Stimulated activated CD8-positive, alpha-beta memory T cell treated with anti-CD3 and anti-CD28 coated beads, Interleukin-7, amount 100 ng/mL, for 24 hours (primary cell): ENCODE data around the gene ST8SIA6.
"Not testable (repeated sequence)": the region's sequence is repeated elsewhere in the genome, so short reads cannot be mapped to it uniquely, and the experiment has no call there.

ENCODE experiments used
- DNase-seq: peaks from one replicate; pipeline ENCODE4 v3.0.0-alpha.2; 2020; ENCODE audit warnings: low read depth

The ST8SIA6 gene

DNA sequence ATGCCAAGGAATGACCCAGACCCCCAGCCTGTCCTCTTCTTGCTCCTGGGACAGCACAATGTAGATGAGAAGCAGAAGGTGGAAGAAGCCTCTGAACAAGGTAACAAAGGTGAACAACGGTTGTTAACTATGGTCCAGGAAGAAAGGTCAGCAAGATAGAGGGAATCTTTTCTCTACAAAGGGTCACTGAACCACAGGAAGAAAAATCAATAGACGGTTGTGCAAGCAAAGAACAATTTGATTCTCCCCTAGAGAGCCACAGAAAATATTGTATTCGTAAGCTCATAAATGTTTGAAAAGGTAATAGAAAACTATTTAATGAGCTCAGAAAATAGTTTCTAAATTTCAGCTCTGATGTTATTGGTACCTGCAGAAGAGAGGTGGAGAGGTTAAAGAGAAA is 111.3 kb downstream of the ST8SIA6 start:
- DNase-seq: no peak

DNA sequence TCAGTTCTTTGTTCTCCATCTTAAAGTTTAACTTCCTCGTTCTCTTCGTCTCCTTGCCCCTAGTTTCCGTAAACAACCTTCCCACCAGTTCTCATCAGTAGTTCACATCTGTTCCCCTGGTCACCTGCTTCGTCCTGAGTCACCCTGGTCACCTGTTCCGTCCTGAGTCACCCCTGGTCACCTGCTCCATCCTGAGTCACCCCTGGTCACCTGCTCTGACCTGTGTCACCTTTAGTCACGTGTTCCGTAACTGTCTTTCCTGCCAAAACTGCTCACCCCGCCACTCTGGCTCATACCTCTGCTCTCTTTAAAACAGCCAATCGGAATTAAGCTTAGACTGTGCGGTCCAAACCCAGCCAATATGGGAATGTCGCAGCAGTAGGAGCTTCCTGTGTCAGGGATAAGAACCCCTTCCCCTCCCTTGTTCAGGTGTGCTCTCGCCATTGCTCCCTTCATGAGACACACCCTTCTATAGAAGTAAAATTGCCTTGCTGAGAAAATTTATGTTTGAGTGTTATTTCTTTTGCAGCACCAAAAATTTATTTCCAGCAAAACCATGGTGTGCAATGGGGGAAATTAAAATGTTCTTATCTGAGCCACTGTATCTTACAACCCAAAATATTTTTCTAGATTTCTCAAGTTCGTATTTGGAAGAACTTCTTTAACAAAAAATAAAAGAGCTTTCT is 114.1 kb downstream of the ST8SIA6 start:
- DNase-seq: no peak

DNA sequence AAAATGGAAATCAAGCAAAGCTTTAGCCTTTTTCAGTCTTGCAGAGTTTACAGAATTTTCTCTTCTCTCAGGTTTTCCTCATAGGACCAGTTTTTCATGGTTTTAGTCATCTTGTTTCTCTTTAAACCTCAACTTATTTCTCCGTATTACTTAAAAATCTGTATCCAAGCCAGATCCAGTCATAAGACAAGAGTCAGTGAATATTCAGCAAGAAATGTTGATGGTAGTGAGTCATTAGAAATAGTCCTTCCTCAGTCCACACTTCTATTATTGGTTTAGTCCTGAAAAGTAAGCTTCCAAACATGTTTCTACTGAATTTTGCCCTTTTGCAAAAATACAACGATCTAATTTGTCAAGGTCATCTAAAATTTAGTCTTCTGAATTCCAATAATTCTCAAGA is 119.3 kb downstream of the ST8SIA6 start:
- no peak for DNase-seq

DNA sequence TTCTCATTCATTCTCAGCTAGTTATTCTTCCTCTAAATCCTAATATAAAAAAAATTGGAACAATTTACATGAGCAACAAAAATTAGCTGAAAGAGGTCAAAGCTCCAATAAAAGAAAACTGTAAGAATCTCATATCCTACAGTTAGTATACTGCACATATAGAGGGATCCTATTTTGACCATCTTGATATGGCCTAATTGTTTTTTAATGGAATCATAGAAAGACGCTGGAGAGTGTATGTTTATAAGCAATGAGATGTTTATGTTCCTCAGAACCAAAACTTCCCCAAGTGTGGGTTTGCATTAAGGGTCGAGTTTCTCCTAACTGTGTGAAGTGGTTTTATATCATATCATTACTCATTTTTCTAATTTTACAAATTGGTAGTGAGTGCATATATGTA is 123.9 kb downstream of the ST8SIA6 start:
- no peak for DNase-seq

DNA sequence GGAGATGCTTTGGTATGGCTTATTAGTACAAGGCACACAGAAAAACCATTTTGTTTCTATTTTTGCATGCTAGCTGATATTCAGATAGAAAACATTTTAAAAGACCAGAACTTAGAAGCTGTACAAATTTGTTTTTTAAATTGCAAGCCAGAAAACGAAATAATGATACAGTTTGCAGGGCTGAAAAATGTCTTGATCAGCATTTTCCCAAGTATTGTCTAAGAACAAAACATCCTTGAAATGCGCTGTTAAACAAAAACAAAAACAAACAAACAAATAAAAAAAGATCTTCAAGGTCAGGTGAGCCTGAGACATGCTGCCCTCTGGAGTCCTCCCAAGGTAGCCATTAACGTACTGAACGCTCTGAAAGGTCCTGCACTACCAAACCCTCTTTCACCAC is 128.0 kb downstream of the ST8SIA6 start:
- no peak for DNase-seq

DNA sequence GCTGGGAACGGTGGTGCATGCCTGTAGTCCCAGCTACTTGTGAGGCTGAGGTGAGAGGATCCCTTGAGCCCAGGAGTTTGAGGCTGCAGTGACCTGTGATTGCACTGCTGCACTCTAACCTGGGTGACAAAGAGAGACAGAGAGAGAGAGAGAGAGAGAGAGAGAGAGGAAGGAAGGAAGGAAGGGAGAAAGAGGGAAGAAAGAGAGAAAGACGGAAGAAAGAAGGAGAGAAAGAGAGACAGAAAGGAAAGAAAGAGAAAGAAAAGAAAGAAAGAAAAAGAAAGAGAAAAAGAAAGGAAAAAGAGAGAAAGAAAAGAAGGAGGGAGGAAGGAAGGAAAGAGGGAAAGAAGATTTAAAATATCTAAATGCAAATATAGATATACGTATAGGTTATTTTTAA is 132.4 kb downstream of the ST8SIA6 start:
- not testable (repeated sequence) for DNase-seq

DNA sequence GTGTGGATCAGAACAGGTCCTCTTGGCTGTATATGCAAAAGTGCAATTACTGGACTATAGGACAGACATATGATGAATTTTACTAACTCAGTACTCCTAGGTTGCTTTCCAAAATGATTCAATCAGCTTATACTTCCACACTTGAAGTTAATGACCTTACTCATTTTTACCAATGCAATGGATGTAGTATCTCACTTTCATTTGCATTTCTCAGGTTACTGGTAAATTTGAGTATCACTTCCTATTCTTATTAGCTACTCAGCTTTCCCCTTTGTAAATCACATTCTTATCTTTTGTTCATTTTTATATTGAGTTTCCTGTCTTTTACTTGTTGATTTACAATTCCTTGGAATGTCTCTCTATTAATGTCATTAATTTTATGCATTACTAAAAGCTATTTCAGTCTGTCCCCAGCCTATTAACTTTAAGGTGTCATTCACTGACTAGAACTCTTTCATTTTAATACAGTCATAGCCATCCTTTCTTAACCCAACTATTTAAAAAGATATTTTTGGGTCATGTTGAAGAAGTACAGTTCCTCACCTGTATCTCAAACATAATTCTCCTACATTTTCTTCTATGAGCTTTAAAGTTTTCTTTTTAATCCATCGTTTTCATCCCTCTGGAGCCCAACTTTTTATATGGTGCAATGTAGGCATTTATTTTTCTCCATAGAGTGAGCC is 137.8 kb downstream of the ST8SIA6 start:
- DNase-seq: no peak

DNA sequence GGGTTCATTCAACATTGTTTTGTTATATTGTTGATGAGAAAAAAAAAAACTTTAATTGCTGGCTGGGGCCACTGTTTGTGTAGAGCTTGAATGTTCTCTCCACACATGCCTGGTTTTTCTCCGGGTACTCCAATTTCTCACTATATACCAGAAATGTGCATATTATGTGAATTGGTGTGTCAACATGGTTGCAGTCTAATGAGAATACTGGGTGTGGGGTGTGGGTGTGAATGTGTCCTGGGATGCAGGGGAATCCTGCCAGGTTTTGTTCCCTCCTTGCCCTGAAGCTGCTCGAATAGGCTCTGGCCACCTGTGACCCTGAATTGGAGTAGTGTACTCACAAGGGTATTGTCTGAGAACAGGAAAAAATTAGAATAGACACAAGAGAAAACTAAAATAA is 145.0 kb downstream of the ST8SIA6 start:
- no peak for DNase-seq

DNA sequence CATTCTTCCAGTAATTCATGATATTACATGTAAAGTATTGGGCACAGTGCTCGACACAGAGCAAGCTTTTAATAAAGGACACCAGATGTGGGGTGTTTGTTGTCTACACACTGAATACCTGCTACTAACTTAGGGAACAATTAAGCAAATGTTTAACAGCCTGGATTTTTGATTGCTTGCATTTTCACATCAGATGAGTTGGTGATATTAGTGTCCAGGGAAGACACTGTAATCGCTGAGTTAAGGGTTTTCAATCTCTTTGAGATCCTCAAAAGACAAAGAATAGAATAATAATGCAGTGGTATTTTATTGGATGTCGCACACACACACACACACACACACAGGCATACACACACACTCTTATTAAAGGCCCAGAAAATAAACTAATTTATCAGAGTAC is 147.3 kb downstream of the ST8SIA6 start:
- no peak for DNase-seq

DNA sequence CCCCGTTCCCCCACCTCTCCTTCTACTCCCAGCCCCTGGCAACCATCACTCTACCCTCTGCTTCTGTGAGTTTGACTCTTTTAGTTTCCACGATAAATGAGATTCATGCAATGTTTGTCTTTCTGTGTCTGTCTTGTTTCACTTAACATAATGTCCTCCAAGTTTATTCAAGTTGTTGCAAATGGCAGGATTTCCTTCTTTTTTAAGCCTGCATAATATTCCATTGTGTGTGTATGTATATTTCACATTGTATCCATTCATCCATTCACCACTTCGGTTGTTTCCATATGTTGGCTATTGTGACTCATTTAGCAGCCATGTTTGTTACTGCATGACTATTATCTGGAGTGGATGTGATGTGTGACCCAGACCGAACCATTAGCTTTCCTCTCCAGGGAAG is 162.0 kb downstream of the ST8SIA6 start:
- no peak for DNase-seq

DNA sequence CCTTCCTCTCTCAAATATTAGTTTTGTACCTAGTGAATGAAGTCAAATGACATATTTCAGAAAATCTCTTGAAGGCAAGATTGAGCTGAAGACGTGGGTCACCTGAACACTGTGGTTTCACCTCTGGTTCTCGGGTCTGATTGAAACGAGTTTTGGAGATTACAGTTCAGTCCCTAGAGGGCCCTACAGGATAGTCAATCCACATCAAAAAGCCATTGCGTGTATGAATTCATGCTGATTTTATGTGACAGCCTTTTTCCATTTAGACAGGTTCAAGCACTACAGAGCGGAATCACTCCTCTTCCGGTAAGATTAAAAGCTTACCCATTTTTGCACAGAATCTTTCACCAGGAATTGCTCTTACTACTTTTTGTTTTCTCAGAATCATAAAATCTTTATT is 164.2 kb downstream of the ST8SIA6 start:
- DNase-seq: no peak

DNA sequence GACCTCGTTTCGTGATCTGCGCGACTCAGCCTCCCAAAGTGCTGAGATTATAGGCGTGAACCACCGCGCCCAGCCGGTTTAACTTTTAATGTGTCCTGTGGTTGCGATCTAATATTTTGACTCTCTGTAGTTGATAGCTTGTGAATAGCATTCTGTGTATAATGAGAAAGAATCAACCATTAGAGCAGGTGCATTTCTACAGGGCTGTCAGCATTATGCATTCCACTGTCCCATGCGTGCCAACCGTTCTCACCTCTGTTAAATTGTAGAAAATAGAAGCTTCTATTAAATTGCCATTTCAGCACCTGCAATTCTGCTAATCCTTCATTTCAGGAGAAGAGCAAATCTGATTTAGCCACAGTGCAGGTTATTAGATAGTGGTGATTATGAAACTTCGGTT is 164.6 kb downstream of the ST8SIA6 start:
- DNase-seq: no peak

DNA sequence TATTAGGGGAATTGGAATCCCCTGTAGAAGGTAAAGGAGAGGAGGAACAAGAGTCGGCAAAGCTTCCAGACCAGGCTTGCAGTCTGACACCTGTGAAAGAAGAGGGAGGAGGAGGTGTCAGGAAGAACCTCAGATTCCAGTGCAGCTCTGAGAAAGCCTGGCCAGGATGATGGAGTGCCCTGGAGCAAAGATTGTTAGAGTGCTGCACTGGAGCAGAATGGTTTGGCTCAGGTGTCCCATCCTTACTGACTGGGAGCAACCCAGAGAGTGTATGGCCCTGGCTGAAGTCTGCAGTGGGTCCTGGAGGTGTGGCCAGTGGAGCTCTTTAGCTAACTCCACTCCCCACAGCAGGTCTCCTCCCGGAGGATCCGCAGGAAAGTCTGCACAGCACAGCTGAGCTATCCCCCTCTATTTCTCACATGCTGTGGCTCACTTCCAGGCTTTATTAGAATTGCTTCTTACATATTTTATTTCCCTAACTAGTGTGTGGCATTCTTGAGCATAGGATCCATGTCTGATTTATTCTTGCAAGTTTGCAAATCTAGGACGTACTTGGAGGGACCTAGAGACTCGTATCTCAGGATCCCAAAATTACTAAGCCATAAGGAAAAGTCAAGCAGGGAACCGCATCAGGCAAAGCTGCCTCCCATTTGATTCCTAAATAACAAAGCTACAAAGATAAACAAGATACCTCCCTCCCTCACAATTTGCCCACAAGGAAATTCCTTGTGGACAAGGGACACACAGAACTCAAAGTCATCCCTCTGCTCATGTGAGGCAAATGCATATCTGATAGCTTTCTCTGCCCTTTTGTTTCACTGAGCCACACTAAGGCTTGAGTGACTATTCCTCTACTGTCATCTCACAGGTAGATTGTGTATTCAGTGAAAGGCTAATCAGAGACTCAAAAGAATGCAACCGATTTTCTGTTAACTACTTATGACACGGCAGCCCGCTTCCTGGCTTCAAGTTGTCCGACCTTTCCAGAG is 167.5 kb downstream of the ST8SIA6 start:
- no peak for DNase-seq

DNA sequence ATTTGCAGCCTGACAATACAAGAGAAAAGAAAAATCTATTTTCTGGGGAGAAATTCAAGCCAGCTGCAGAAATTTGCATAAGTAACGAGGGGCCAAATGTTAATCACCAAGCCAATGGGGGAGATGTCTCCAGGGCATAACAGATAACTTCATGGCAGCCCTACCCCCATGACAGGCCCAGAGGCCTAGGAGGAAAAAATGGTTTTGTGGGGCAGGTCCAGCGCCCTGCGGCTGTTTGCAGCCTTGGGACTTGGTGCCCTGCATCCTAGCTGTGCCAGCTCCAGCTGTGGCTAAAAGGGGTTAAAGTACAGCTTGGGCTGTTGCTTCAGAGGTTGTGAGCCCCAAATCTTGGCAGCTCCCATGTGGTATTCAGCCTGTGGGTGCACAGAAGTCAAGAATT is 172.1 kb downstream of the ST8SIA6 start:
- no peak for DNase-seq

DNA sequence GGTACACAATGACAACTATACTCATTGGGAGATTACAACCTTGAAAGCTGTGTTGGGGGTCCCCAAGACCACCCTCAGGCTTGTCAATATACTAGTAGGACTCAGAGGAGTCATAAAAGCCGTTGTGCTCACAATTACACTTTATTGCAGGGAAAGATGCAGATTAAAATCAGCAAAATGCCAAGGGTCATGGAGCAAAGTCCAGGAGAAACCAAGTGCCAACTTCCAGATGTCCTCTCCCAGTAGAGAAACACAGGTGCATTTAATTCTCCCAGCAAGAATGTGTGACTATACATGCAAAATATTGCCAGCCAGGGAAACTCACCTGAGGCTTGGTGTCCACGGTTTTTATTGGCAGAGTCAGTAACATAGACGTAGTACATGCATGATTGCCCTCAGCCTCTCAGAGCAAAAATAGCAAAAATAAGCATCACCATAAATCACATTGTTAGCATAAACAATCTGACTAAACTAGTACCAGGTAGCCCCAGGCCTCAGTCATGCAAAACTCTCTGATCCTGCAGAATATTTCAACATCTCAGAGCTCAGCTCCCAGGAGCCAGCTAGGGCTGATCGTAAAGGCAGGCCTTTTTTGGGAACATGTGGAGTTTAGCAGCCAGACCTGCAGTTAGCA is 175.7 kb downstream of the ST8SIA6 start:
- no peak for DNase-seq

DNA sequence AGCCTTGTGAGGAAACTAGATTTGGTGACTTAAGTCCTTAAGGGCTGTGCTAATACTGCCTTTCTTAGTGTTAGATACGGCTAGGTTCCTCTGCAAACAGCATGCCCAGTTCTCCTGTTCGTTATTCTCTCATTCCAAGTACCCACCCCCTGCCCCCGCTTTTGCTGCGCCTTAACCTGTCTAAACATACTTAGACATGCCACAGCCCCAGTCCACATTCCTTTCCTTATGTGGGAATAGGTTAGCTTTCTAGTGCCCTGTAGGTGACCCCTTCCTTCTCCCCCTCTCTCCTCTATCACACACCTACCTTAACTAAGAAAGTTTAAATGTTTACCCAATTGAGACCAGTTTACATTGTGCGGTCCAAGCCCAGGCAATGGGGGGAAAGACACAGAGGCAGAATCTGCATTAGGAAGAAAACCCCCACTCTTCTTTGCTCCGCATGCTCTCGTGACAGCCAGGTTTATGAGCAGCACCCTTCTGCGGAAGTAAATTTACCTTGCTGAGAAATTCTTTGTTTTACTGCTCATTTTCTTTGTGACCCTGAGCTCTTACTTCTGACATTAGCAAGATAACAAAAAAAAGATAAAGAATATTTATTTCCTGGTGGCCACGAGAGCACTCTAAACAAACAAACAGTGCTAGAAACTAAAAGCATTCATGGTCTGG is 177.5 kb downstream of the ST8SIA6 start:
- DNase-seq: no peak

DNA sequence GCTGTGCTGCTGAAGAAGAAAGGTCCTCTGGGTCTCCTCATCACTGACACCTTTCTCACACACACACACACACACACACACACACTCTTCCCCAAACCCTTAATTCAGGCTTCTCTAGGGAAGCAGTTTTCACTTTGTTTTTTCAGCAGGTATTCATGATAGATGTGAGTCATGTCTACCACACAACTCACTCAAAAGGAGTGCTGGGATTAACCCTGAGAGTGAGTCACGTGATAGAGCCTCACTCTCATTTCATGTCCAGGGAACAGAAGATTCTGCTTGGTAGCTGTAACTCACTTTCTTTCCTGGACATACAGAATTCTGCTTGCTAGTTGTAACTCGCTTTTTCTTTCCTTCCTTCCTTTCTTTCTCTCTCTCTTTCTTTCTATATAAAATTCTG is 181.0 kb downstream of the ST8SIA6 start:
- no peak for DNase-seq

DNA sequence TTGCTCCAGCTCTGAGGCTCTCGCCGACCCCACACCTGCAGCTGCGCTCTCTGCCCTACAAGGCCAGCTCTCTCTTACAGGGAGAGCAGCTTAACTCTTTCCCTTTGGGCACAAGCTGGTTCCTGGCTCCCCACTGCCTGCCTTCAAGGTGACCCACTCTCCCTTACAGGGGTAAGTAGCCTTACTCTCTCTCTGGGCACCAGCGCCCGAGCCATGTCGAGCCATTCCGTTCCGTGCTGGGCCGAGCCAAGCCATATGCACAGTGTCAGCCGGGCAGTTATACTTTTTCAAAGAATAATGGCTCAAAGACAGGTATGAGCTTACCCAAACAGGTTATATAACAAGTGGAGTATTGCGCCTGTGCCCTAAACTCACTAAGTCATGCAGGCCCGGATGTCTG is 181.7 kb downstream of the ST8SIA6 start:
- DNase-seq: no peak
